NB4 (cell line): ENCODE results near the gene B3GALT4.

Source experiments
- DNase-seq: peaks from one replicate; pipeline ENCODE4 v3.0.0; 2010; ENCODE audit warnings: low read depth
- H3K4me3 ChIP-seq: one replicate; pipeline ENCODE4 v1.5.1; 2011; ENCODE audit warnings: mild to moderate bottlenecking, low read depth, low read length, moderate library complexity
- MYC ChIP-seq: IDR thresholded peaks from 2 replicates; pipeline ENCODE4 v1.6.1; 2011; ENCODE audit warnings: low read depth, low read length
- POLR2A ChIP-seq: IDR thresholded peaks from 2 replicates; pipeline ENCODE4 v1.6.1; 2011; ENCODE audit warnings: mild to moderate bottlenecking; ENCODE audit not compliant: insufficient read length; ENCODE audit errors: extremely low read depth
- TF ChIP-seq, protein P1 (sequence below): IDR thresholded peaks from 2 replicates; pipeline ENCODE4 v1.6.1; 2011; ENCODE audit warnings: low read depth, low read length
- TF ChIP-seq, protein P2 (sequence below): IDR thresholded peaks from one replicate; pipeline ENCODE4 v1.5.1; 2012; ENCODE audit warnings: low read depth, low read length

B3GALT4 gene

DNA sequence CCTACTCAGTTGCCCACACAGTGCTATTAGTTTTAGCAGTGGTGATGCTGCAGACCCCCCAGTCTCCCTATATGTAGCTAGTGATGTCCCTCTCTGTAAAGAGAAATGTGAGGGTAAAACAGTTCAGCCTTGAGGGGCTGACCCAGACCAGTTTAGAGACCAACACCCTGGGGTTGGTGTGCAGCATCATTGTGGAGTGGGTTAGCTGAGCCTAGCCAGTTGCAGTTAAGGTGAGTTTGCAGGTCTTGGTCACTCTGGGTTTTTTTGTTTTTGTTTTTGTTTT, 401 bp upstream of the B3GALT4 start:
- H3K4me3 ChIP-seq = peak overlapping the region; percentile 94
- no peak for DNase-seq
- TF ChIP-seq MYC = no peak
- TF ChIP-seq POLR2A = no peak
- TF ChIP-seq, protein P1, sequence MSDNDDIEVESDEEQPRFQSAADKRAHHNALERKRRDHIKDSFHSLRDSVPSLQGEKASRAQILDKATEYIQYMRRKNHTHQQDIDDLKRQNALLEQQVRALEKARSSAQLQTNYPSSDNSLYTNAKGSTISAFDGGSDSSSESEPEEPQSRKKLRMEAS = no peak
- TF ChIP-seq, protein P2, sequence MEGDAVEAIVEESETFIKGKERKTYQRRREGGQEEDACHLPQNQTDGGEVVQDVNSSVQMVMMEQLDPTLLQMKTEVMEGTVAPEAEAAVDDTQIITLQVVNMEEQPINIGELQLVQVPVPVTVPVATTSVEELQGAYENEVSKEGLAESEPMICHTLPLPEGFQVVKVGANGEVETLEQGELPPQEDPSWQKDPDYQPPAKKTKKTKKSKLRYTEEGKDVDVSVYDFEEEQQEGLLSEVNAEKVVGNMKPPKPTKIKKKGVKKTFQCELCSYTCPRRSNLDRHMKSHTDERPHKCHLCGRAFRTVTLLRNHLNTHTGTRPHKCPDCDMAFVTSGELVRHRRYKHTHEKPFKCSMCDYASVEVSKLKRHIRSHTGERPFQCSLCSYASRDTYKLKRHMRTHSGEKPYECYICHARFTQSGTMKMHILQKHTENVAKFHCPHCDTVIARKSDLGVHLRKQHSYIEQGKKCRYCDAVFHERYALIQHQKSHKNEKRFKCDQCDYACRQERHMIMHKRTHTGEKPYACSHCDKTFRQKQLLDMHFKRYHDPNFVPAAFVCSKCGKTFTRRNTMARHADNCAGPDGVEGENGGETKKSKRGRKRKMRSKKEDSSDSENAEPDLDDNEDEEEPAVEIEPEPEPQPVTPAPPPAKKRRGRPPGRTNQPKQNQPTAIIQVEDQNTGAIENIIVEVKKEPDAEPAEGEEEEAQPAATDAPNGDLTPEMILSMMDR = no peak

DNA sequence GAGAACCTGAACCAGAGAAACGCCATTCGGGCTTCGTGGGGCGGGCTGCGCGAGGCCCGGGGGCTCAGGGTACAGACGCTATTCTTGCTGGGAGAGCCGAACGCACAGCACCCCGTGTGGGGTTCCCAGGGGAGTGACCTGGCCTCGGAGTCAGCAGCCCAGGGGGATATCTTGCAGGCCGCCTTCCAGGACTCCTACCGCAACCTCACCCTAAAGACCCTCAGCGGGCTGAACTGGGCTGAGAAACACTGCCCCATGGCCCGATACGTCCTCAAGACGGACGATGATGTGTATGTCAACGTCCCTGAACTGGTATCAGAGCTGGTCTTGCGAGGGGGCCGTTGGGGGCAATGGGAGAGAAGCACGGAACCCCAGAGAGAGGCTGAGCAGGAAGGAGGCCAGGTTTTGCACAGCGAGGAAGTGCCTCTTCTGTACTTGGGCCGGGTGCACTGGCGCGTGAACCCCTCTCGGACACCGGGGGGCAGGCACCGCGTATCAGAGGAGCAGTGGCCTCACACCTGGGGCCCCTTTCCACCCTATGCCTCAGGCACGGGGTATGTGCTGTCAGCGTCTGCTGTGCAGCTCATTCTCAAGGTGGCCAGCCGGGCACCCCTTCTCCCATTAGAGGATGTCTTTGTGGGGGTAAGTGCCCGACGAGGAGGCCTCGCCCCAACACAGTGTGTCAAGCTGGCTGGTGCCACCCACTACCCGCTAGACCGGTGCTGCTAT, 904 bp downstream of the B3GALT4 start:
- TF ChIP-seq, protein P2 = peak; percentile 36
- TF ChIP-seq POLR2A = no peak
- no peak for TF ChIP-seq MYC
- TF ChIP-seq, protein P1 = peak; percentile 38; the same call in 1 of the 2 replicates
- peak; percentile 77 for DNase-seq
- peak overlapping the region; percentile 43 for H3K4me3 ChIP-seq

DNA sequence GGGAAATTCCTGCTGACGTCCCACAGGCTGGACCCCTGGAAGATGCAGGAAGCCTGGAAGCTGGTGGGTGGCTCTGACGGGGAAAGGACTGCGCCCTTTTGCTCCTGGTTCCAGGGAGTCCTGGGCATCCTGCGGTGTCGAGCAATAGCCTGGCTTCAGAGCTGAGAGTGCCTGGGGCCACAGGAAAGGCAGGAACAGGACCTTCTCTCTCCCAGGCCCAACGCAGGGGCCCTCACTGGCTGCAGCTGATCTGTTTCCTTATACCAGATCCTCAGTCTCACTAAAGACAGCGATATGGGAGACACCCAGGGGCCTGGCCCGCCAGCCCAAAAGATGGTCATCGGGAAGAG, 1.4 kb downstream of the B3GALT4 start:
- TF ChIP-seq POLR2A (no peak), MYC (no peak)
- TF ChIP-seq, protein P1 = no peak
- TF ChIP-seq, protein P2 = no peak
- H3K4me3 ChIP-seq = no peak overlapping the region
- no peak for DNase-seq

DNA sequence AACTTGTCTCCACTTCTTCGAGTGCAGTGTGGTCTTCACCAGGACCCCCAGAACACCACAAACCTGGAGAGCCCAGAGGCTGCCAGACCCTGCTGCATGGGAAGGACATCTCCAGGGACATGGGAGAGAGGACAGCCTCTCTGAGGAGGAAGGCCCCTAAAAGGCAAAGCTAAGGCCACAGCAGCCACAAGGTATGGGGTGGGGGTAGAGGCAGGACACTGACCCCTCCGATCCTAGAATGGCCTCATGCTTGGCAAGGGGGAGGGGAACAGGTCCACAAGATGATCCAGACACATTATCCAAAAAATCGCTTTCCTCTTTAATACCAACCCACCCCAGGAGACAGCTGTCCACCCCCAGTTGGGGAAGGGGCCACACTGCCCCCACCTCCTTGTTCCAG, 1.9 kb downstream of the B3GALT4 start:
- H3K4me3 ChIP-seq = no peak overlapping the region
- peak; percentile 5 for DNase-seq
- TF ChIP-seq, protein P2 = no peak
- TF ChIP-seq POLR2A (no peak), MYC (no peak)
- TF ChIP-seq, protein P1 = no peak

DNA sequence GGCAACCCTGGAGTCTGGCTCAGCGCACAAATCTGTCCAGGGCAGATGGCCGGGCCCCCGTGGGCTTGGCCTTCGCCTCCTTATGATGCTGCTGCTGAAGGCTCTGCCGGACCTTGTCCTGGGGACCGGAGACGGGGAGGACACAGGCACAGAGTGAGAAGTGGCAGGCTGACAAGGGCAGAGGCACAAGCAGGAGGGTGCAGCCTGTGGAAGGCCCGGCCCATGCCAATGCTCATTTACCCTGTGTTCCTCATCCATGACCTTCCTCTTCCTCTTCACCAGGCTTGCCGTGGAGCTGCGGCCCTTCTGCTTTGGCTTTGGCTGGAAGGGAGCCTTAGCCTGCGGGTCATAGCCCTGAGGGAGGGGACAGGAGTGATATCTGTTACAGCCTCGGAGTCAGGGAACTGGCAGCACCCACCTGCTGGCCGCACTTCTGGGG, 2.4 kb downstream of the B3GALT4 start:
- DNase-seq = no peak
- TF ChIP-seq MYC (no peak), POLR2A (no peak)
- TF ChIP-seq, protein P2 = no peak
- TF ChIP-seq, protein P1 = no peak
- no peak overlapping the region for H3K4me3 ChIP-seq
